Endodermal cell (in vitro differentiated cells): ENCODE results near the gene UPF3B. TPM values are rescaled to one million over a fixed set of nuclear protein-coding genes. Genes with fewer than 3 reads are reported as not detected.
"Not testable (repeated sequence)": the region's sequence is repeated elsewhere in the genome, so short reads cannot be mapped to it uniquely, and the experiment has no call there.

Experiments
- DNase-seq: peaks from one replicate; pipeline ENCODE4 v3.0.0-alpha.2; 2017
- H3K27ac ChIP-seq: 2 replicates; pipeline ENCODE4 v1.5.1; 2013; ENCODE audit warnings: mild to moderate bottlenecking, low read depth, low read length, moderate library complexity
- H3K27me3 ChIP-seq: 2 replicates; pipeline ENCODE4 v1.6.1; 2013; ENCODE audit warnings: mild to moderate bottlenecking, low read length, moderate library complexity; ENCODE audit not compliant: insufficient read depth, control insufficient read depth, poor library complexity, severe bottlenecking
- H3K36me3 ChIP-seq: 2 replicates; pipeline ENCODE4 v1.7.0; 2013; ENCODE audit warnings: mild to moderate bottlenecking, low read length, moderate library complexity; ENCODE audit not compliant: control insufficient read depth, insufficient read depth
- H3K4me1 ChIP-seq: one replicate; pipeline ENCODE4 v1.7.0; 2013; ENCODE audit warnings: low read length; ENCODE audit not compliant: control insufficient read depth, insufficient read depth
- H3K4me3 ChIP-seq: 2 replicates; pipeline ENCODE4 v1.5.1; 2013; ENCODE audit warnings: mild to moderate bottlenecking, low read length, moderate library complexity
- H3K9ac ChIP-seq: 2 replicates; pipeline ENCODE4 v1.6.1; 2013; ENCODE audit warnings: mild to moderate bottlenecking, low read length, moderate library complexity; ENCODE audit not compliant: poor library complexity, severe bottlenecking; ENCODE audit errors: extremely low read depth
- H3K9me3 ChIP-seq: 2 replicates; pipeline ENCODE4 v1.6.1; 2013; ENCODE audit warnings: mild to moderate bottlenecking, low read length, moderate library complexity; ENCODE audit not compliant: control insufficient read depth
- H3K27ac Mint-ChIP-seq: 2 replicates; pipeline ENCODE4 v1.8.0; 2020; ENCODE audit warnings: mixed read lengths
- H3K27me3 Mint-ChIP-seq: 2 replicates; pipeline ENCODE4 v1.8.0; 2021; ENCODE audit warnings: mild to moderate bottlenecking, mixed read lengths; ENCODE audit not compliant: insufficient read depth
- H3K36me3 Mint-ChIP-seq: 2 replicates; pipeline ENCODE4 v1.8.0; 2020; ENCODE audit warnings: low read depth, mixed read lengths
- H3K4me1 Mint-ChIP-seq: 2 replicates; pipeline ENCODE4 v1.8.0; 2020; ENCODE audit warnings: mixed read lengths
- H3K4me3 Mint-ChIP-seq: 2 replicates; pipeline ENCODE4 v1.8.0; 2020; ENCODE audit warnings: mild to moderate bottlenecking, moderate library complexity, mixed read lengths
- H3K9me3 Mint-ChIP-seq: 2 replicates; pipeline ENCODE4 v1.8.0; 2020; ENCODE audit warnings: mild to moderate bottlenecking, mixed read lengths
- CTCF ChIP-seq: fragments of 200-600 bp; sonication (generic); conservative IDR thresholded peaks from 2 replicates; pipeline ENCODE4 v1.5.0; 2021; ENCODE audit warnings: antibody characterized with exemption, mild to moderate bottlenecking
- WGBS, 2 experiments: methylation state at CpG; one replicate each; pipeline versions ENCODE4 v1.1.5 to v1.1.7; 2013; ENCODE audit warnings: missing lambda C conversion rate in 2 of 2, mixed read lengths in 1 of 2; ENCODE audit not compliant: insufficient coverage in 1 of 2, insufficient read length in 1 of 2; 5-methylcytosine and 5-hydroxymethylcytosine counted together
- total RNA-seq, 2 donors: library from RNA; stranded (reverse); fragmentation: NEBNext Ultra II Directional in 1 of 2; extraction: Animal tissue kit (Norgen Biotek cat#: 25700) in 1 of 2; gene quantifications; 2 replicates in 1 of 2; 3 replicates in 1 of 2; pipeline ENCODE4 v1.2.1, GENCODE V29; 2021

Gene UPF3B
- total RNA-seq, 2 donors from 2014 or later: 19.0 to 21.9 TPM

GRCh38 chrX:119895843-119896326 lies 43.1 kb upstream of the UPF3B start, which contains the start of gene AKAP14:
TSS of gene AKAP14 (plus strand) at chrX:119895893. CDS start at chrX:119903224, 7,331 bp downstream.
- Histone ChIP-seq H3K9me3 (no peaks in the 10 kb centered on the region), H3K27ac (no peak within 1 kb of the TSS), H3K27me3 (no peaks in the 10 kb centered on the region), H3K4me3 (no peak within 1 kb of the TSS), H3K9ac (no peak within 1 kb of the TSS), H3K36me3 (no peaks in the 10 kb centered on the region), H3K4me1 (no peaks in the 10 kb centered on the region)
- Mint-ChIP-seq H3K9me3 (peaks cover 52% of the 10 kb centered on the region), H3K4me1 (no peaks in the 10 kb centered on the region), H3K36me3 (no peaks in the 10 kb centered on the region), H3K27me3 (no peaks in the 10 kb centered on the region), H3K4me3 (no peak within 1 kb of the TSS), H3K27ac (no peak within 1 kb of the TSS)
- TF ChIP-seq CTCF: no peak
- DNase-seq: peak; percentile 58
- WGBS, 2 experiments: 65% methylated on average over 4 of the region's 4 CpGs; no CpG with 5 or more reads in 1 of the 2 experiments

DNA sequence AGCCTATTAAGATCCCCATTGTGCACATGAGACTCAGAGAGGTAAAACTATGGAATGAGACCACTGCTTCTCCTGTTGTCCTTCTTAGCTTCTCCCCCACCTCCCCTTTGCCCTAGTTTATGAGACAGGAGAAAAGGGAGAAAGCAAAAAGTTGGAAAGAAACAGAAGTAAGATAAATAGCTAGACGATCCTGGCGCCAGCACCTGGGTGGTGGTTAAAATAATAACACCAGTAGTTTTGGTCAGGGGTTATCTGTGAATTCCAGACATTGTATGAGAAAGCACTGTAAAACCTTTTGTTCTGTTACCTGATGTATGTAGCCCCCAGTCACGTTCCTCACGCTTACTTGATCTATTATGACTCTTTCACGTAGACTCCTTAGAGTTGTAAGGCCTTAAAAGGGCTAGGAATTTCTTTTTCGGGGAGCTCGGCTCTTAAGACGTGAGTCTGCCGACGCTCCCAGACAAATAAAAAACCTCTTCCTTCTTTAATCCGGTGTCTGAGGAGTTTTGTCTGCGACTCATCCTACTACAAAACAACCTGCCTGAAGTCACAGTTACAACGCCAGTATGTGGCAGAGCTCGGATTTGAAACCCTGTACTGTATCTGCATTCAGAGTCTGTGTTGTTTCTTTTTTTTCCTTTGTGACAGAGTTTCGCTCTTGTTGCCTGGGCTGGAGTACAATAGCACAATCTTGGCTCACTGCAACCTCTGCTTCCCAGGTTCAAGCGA lies 39.4 kb upstream of the UPF3B start:
- H3K36me3 ChIP-seq, H3K27me3 ChIP-seq, H3K4me1 ChIP-seq, H3K36me3 Mint-ChIP-seq, H3K9me3 ChIP-seq, H3K27ac Mint-ChIP-seq, H3K27me3 Mint-ChIP-seq, H3K4me1 Mint-ChIP-seq, H3K9ac ChIP-seq, H3K27ac ChIP-seq, DNase-seq, H3K4me3 Mint-ChIP-seq, H3K4me3 ChIP-seq: not testable (repeated sequence)
- 87 to 94% methylated on average over 3 to 16 of the region's 16 CpGs for WGBS, 2 experiments
- peaks cover 44% of the 10 kb centered on the region for H3K9me3 Mint-ChIP-seq

- H3K4me1 ChIP-seq, H3K9ac ChIP-seq, H3K27ac ChIP-seq, H3K4me3 ChIP-seq, H3K27me3 ChIP-seq, H3K36me3 ChIP-seq, H3K27me3 Mint-ChIP-seq, DNase-seq, H3K27ac Mint-ChIP-seq, H3K9me3 ChIP-seq, H3K4me3 Mint-ChIP-seq, H3K4me1 Mint-ChIP-seq, H3K36me3 Mint-ChIP-seq: not testable (repeated sequence)
- H3K9me3 Mint-ChIP-seq: peaks cover 46% of the 10 kb centered on the region
- WGBS, 2 experiments: 99 to 100% methylated on average over 2 to 25 of the region's 36 CpGs
Measured at GRCh38 chrX:119890626-119891025, 37.9 kb upstream of the UPF3B start.

DNA sequence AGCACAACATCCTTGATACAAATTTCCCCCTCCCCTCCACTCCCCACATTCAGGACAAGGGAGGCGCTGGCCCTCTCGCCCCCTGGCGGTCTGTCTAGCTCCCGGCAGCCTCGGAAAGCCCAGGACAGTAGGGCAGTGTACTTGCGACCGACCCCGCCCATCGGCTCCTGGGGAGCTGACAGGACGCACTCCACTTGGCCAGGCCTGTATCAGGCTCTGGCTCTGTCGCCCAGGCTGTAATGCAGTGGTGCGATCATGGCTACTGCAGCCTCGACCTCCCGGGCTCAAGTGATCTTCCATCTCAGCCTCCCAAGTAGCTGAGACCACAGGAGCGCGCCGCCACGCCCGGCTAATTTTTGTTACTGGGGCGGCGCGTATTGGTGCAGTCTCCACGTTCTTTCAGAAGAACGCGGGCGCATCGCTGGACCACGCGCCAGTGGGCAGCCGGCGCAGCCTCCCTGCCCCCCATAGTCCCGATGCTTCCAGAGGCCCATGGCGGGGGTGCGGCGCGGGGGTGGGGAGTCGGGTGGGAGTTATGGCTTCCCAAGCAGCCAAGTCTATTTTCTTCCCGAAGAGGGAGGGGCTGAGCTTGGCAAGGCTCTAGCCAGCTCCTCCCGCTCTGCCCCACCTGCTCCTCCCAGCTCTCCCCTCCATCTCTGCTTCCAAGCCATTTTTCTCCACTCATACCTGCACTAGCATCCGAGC lies 35.1 kb upstream of the UPF3B start:
- no peaks in the 10 kb centered on the region for H3K36me3 Mint-ChIP-seq
- peak overlapping the region; percentile 51 for H3K4me3 Mint-ChIP-seq
- Histone ChIP-seq H3K27me3 (no peaks in the 10 kb centered on the region), H3K27ac (no peak overlapping the region), H3K4me1 (no peaks in the 10 kb centered on the region), H3K9me3 (no peaks in the 10 kb centered on the region), H3K36me3 (no peaks in the 10 kb centered on the region), H3K9ac (no peak overlapping the region), H3K4me3 (peak overlapping the region; percentile 58)
- peaks cover 55% of the 10 kb centered on the region for H3K9me3 Mint-ChIP-seq
- DNase-seq: peak; percentile 94
- 13 to 20% methylated on average over 1 to 35 of the region's 40 CpGs for WGBS, 2 experiments
- no peaks in the 10 kb centered on the region for H3K27me3 Mint-ChIP-seq
- peak; percentile 79 for TF ChIP-seq CTCF
- H3K4me1 Mint-ChIP-seq: no peaks in the 10 kb centered on the region
- H3K27ac Mint-ChIP-seq: no peak overlapping the region
